ENCODE results near the gene SLC25A33. TPM values are rescaled to one million over a fixed set of nuclear protein-coding genes. Genes with fewer than 3 reads are reported as not detected.

The SLC25A33 gene
- total RNA-seq, 1 experiment from 2014 or later: 11.8 TPM

DNA sequence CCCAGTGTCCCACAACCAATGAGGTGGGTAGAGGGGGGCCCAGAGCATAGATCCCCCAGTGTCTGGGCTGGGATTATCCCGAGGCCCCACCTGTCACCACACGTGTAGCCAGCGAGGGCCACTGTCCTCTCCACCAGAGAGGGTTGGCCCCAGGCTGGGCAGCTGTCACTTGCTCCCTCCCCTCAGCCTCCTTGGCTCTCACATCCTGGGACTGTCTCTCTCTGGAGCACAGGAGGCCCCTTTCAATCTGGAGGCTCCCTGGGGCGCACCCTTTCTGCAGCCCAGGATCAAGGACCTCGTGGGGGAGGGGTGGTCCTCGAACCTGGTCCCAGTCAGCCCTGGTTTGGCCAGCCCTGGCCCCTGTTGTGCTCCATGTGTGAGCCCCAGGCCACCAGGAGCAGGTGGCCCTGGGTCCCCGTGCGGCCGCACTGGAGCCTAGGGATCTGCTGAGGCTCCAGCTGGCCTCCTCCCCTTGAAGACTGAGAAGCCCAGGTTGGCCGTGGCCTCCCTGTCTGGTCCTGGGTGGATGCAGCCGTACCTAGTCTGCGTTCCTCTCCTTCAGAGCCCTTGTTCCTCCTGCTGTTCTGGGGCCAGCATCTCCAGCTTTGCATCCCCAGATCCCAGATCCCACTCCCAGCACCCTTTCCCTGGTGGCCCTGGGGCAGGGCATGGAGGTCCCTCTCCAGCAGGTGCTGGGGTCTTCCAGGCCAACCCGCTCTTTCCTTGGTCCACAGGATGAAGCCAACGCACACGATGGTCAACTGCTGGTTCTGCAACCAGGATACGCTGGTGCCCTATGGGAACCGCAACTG lies 56.1 kb downstream of the SLC25A33 start:
- ATAC-seq (no peak), DNase-seq (no peak)
- intact Hi-C loops (cut with micrococcal nuclease): no loop called here
- peaks cover 7% of the 10 kb centered on the region; the same call in 1 of the 2 replicates for H3K36me3 ChIP-seq (ENCODE audit: low read depth, low read length)
- H3F3A ChIP-seq (ENCODE audit: low read length, unreplicated experiment): no peaks in the 10 kb centered on the region
- no peaks in the 10 kb centered on the region for H3K9me3 ChIP-seq (ENCODE audit: low read length)
- H3K9ac ChIP-seq (ENCODE audit: low read length): no peak overlapping the region
- TF ChIP-seq EZH2phosphoT487 (IDR thresholded peaks at IDR 0.05; ENCODE audit: borderline replicate concordance, low read length) (no peak), EZH2 (IDR thresholded peaks at IDR 0.05; ENCODE audit: low read length, unreplicated experiment) (no peak)
- TF ChIP-seq, protein P1, sequence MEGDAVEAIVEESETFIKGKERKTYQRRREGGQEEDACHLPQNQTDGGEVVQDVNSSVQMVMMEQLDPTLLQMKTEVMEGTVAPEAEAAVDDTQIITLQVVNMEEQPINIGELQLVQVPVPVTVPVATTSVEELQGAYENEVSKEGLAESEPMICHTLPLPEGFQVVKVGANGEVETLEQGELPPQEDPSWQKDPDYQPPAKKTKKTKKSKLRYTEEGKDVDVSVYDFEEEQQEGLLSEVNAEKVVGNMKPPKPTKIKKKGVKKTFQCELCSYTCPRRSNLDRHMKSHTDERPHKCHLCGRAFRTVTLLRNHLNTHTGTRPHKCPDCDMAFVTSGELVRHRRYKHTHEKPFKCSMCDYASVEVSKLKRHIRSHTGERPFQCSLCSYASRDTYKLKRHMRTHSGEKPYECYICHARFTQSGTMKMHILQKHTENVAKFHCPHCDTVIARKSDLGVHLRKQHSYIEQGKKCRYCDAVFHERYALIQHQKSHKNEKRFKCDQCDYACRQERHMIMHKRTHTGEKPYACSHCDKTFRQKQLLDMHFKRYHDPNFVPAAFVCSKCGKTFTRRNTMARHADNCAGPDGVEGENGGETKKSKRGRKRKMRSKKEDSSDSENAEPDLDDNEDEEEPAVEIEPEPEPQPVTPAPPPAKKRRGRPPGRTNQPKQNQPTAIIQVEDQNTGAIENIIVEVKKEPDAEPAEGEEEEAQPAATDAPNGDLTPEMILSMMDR (conservative IDR thresholded peaks at IDR 0.05; ENCODE audit: low read depth, low read length): no peak
- no peak overlapping the region for H3K4me2 ChIP-seq (ENCODE audit: low read length)
- peaks cover 4% of the 10 kb centered on the region; the same call in 1 of the 2 replicates for H3K4me1 ChIP-seq (ENCODE audit: insufficient read depth, low read length)
- peaks cover 60% of the 10 kb centered on the region for H3K79me2 ChIP-seq (ENCODE audit: low read length)
- H3K4me3 ChIP-seq (ENCODE audit: low read length): no peak overlapping the region
- H3K9me2 ChIP-seq (replicated peaks; ENCODE audit: low read length): no peaks in the 10 kb centered on the region
- H3K27me3 ChIP-seq (ENCODE audit: low read length): no peaks in the 10 kb centered on the region
- no peak overlapping the region for H3K27ac ChIP-seq (ENCODE audit: low read length)
- no TSS peak for BruUV-seq (replicated peaks)
- no peak overlapping the region for H2AFZ ChIP-seq (ENCODE audit: low read length)
- ChIA-PET CTCF (no interaction called here), POLR2A (ENCODE audit: unreplicated experiment) (no interaction called here)
- peaks cover 33% of the 10 kb centered on the region for H4K20me1 ChIP-seq (ENCODE audit: low read length)

DNA sequence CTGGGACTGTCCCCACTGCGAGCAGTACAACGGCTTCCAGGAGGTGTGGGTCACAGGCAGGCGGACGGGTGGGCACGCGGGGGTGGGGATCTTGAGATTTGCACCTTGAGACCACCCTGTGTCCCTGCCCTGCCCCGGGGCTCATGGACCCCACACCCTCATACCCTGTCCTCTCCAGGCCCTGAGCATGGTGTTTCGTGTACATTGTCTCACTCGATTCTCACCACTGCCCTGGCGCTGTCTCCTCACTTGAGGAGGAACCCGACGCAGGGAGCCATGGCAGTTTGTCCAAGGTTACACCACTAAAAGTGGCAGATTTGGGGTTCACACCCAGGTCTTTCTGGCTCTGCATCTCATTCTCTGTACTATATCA lies 56.7 kb downstream of the SLC25A33 start:
- CTCF ChIA-PET: no interaction called here
- POLR2A ChIA-PET (ENCODE audit: unreplicated experiment): no interaction called here
- Histone ChIP-seq H3K4me3 (ENCODE audit: low read length) (no peak overlapping the region), H3F3A (ENCODE audit: low read length, unreplicated experiment) (no peaks in the 10 kb centered on the region), H3K36me3 (ENCODE audit: low read depth, low read length) (peaks cover 8% of the 10 kb centered on the region; the same call in 1 of the 2 replicates), H3K9me3 (ENCODE audit: low read length) (no peaks in the 10 kb centered on the region), H3K27me3 (ENCODE audit: low read length) (no peaks in the 10 kb centered on the region), H3K79me2 (ENCODE audit: low read length) (peaks cover 54% of the 10 kb centered on the region), H3K9ac (ENCODE audit: low read length) (no peak overlapping the region), H3K9me2 (replicated peaks; ENCODE audit: low read length) (no peaks in the 10 kb centered on the region), H4K20me1 (ENCODE audit: low read length) (peaks cover 27% of the 10 kb centered on the region), H3K4me2 (ENCODE audit: low read length) (no peak overlapping the region), H3K27ac (ENCODE audit: low read length) (no peak overlapping the region), H2AFZ (ENCODE audit: low read length) (no peak overlapping the region), H3K4me1 (ENCODE audit: insufficient read depth, low read length) (no peaks in the 10 kb centered on the region)
- DNase-seq (no peak), ATAC-seq (no peak)
- TF ChIP-seq, protein P1 (conservative IDR thresholded peaks at IDR 0.05; ENCODE audit: low read depth, low read length): no peak
- TF ChIP-seq EZH2 (IDR thresholded peaks at IDR 0.05; ENCODE audit: low read length, unreplicated experiment): no peak
- TF ChIP-seq EZH2phosphoT487 (IDR thresholded peaks at IDR 0.05; ENCODE audit: borderline replicate concordance, low read length): no peak
- intact Hi-C loops (cut with micrococcal nuclease): no loop called here
- BruUV-seq (replicated peaks): no TSS peak

All from PC-3 (cell line).